H1 (cell line): ENCODE results near the gene MAST1. TPM values are rescaled to one million over a fixed set of nuclear protein-coding genes. Genes with fewer than 3 reads are reported as not detected.

ENCODE experiments used
- CTCF ChIA-PET: fragments of 300-600 bp; sonication (Branson Sonifier 250); formaldehyde crosslinking; loops from one replicate; lab custom pipeline; 2021; ENCODE audit not compliant: partially characterized antibody; lab: Charles Lee
- POLR2A ChIA-PET: fragments of 300-600 bp; sonication (Branson Sonifier 250); formaldehyde crosslinking; loops from one replicate; lab custom pipeline; 2021; ENCODE audit warnings: inconsistent platforms; ENCODE audit not compliant: partially characterized antibody; lab: Charles Lee
- DNase-seq, 2 experiments: peaks; one replicate each; pipeline versions ENCODE4 v3.0.0 to v3.0.0-alpha.2; 2010 to 2022; ENCODE audit warnings: low spot score in 2 of 2, low read depth in 1 of 2, mixed read lengths in 1 of 2
- FAIRE-seq: peaks from 2 replicates; lab custom pipeline; 2011; peaks lifted over from hg19 to GRCh38; lab: Jason Lieb, UNC
- H2AFZ ChIP-seq: 2 replicates; pipeline ENCODE4 v1.8.1; 2012; ENCODE audit warnings: low read length, inconsistent platforms
- H2AK5ac ChIP-seq: 2 replicates; pipeline ENCODE4 v1.6.1; 2013; ENCODE audit warnings: low read depth, low read length
- H2BK120ac ChIP-seq: replicated peaks from 2 replicates; pipeline ENCODE3; 2013; ENCODE audit warnings: low read depth, low read length, inconsistent platforms
- H2BK12ac ChIP-seq: 2 replicates; pipeline ENCODE4 v1.6.1; 2013; ENCODE audit warnings: low read depth, low read length
- H2BK15ac ChIP-seq: 2 replicates; pipeline ENCODE4 v1.6.1; 2013; ENCODE audit warnings: low read length
- H2BK20ac ChIP-seq: 2 replicates; pipeline ENCODE4 v1.6.1; 2013; ENCODE audit warnings: low read length
- H2BK5ac ChIP-seq: 2 replicates; pipeline ENCODE4 v1.6.1; 2013; ENCODE audit warnings: low read depth, low read length
- H3K14ac ChIP-seq: 2 replicates; pipeline ENCODE4 v1.6.1; 2013; ENCODE audit warnings: inconsistent platforms; ENCODE audit not compliant: insufficient read length
- H3K18ac ChIP-seq: 2 replicates; pipeline ENCODE4 v1.6.1; 2013; ENCODE audit warnings: low read length; ENCODE audit errors: extremely low read depth
- H3K23ac ChIP-seq: 2 replicates; pipeline ENCODE4 v1.6.1; 2013; ENCODE audit warnings: inconsistent platforms; ENCODE audit not compliant: insufficient read length
- H3K23me2 ChIP-seq: 2 replicates; pipeline ENCODE4 v1.6.1; 2013; ENCODE audit warnings: low read depth, low read length
- H3K27ac ChIP-seq: 2 replicates; pipeline ENCODE4 v1.6.1; 2011; ENCODE audit warnings: low read depth, low read length, inconsistent platforms
- H3K27me3 ChIP-seq, 4 experiments: replicated peaks in 1 of 4; 1 replicate in 1 of 4; 2 replicates in 3 of 4; pipeline versions ENCODE4 v1.6.1 to v1.8.1; 2011 to 2013; ENCODE audit warnings: low read length in 3 of 4, mild to moderate bottlenecking in 3 of 4, inconsistent platforms in 2 of 4, mixed read lengths in 2 of 4, moderate library complexity in 1 of 4; ENCODE audit not compliant: control insufficient read depth in 3 of 4, insufficient read depth in 3 of 4; ENCODE audit errors: extremely low read depth in 1 of 4
- H3K36me3 ChIP-seq, 4 experiments: 2 replicates each; pipeline versions ENCODE4 v1.6.1 to v1.8.1; 2011 to 2013; ENCODE audit warnings: mild to moderate bottlenecking in 4 of 4, low read length in 3 of 4, moderate library complexity in 2 of 4, control low read depth in 1 of 4, inconsistent platforms in 1 of 4; ENCODE audit not compliant: insufficient read depth in 4 of 4, control insufficient read depth in 2 of 4
- H3K4ac ChIP-seq: replicated peaks from 2 replicates; pipeline ENCODE3; 2013; ENCODE audit warnings: low read length, low read depth, mixed read lengths, inconsistent platforms; ENCODE audit not compliant: insufficient read length
- H3K4me1 ChIP-seq, 4 experiments: replicated peaks in 1 of 4; 1 replicate in 1 of 4; 2 replicates in 3 of 4; pipeline versions ENCODE4 v1.6.1 to v1.8.1; 2011 to 2013; ENCODE audit warnings: low read length in 3 of 4, inconsistent platforms in 2 of 4, mixed read lengths in 1 of 4; ENCODE audit not compliant: insufficient read depth in 4 of 4, control insufficient read depth in 3 of 4
- H3K4me2 ChIP-seq, 2 experiments: 2 replicates each; pipeline versions ENCODE4 v1.6.1 to v1.8.1; 2011 to 2013; ENCODE audit warnings: low read depth in 2 of 2, low read length in 2 of 2, control low read depth in 1 of 2, inconsistent platforms in 1 of 2, mild to moderate bottlenecking in 1 of 2; ENCODE audit not compliant: insufficient read depth in 1 of 2
- H3K4me3 ChIP-seq, 4 experiments: fragments of 200-600, 300-600 bp in 1 of 4; sonication (generic), shearing (Covaris generic), sonication (Bioruptor Twin) in 1 of 4; 2 replicates each; pipeline versions ENCODE4 v1.5.1 to v1.8.1; 2011 to 2016; ENCODE audit warnings: low read length in 4 of 4, low read depth in 3 of 4, control low read depth in 2 of 4, inconsistent platforms in 2 of 4, mild to moderate bottlenecking in 2 of 4, mixed read lengths in 1 of 4, moderate library complexity in 1 of 4; ENCODE audit not compliant: insufficient read depth in 2 of 4; ENCODE audit errors: extremely low read depth in 1 of 4
- H3K56ac ChIP-seq: replicated peaks from 2 replicates; pipeline ENCODE3; 2013; ENCODE audit warnings: low read depth, mild to moderate bottlenecking, mixed read lengths, low read length, inconsistent platforms; ENCODE audit not compliant: insufficient read length
- H3K79me1 ChIP-seq: 2 replicates; pipeline ENCODE4 v1.6.1; 2013; ENCODE audit warnings: low read depth, low read length, control low read depth
- H3K79me2 ChIP-seq, 2 experiments: 2 replicates each; pipeline versions ENCODE4 v1.6.1 to v1.8.1; 2012 to 2013; ENCODE audit warnings: low read length in 2 of 2, mild to moderate bottlenecking in 2 of 2, inconsistent platforms in 1 of 2; ENCODE audit not compliant: insufficient read depth in 2 of 2, control insufficient read depth in 1 of 2
- H3K9ac ChIP-seq, 4 experiments: replicated peaks in 1 of 4; 1 replicate in 1 of 4; 2 replicates in 3 of 4; pipeline versions ENCODE4 v1.6.1 to v1.8.1; 2011 to 2013; ENCODE audit warnings: low read depth in 3 of 4, low read length in 3 of 4, control low read depth in 2 of 4, mild to moderate bottlenecking in 2 of 4, moderate library complexity in 2 of 4, inconsistent platforms in 1 of 4; ENCODE audit errors: extremely low read depth in 1 of 4
- H3K9me3 ChIP-seq, 2 experiments: 2 replicates each; pipeline versions ENCODE4 v1.6.1 to v1.8.1; 2012 to 2013; ENCODE audit warnings: mild to moderate bottlenecking in 2 of 2, moderate library complexity in 2 of 2, control low read depth in 1 of 2, inconsistent platforms in 1 of 2, low read depth in 1 of 2, low read length in 1 of 2, mixed read lengths in 1 of 2; ENCODE audit not compliant: insufficient read depth in 2 of 2
- H4K20me1 ChIP-seq, 2 experiments: replicated peaks in 1 of 2; 2 replicates each; pipeline versions ENCODE3 to v1.8.1; 2011 to 2013; ENCODE audit warnings: inconsistent platforms in 2 of 2, low read length in 2 of 2, mild to moderate bottlenecking in 1 of 2; ENCODE audit not compliant: insufficient read depth in 2 of 2, control insufficient read depth in 1 of 2
- H4K5ac ChIP-seq: 2 replicates; pipeline ENCODE4 v1.6.1; 2013; ENCODE audit warnings: low read length, low read depth, mixed read lengths, inconsistent platforms; ENCODE audit not compliant: insufficient read length
- H4K8ac ChIP-seq: 2 replicates; pipeline ENCODE4 v1.8.0; 2013; ENCODE audit warnings: mild to moderate bottlenecking, moderate library complexity, low read length, inconsistent platforms; ENCODE audit not compliant: insufficient read depth; ENCODE audit errors: extremely low read depth
- H4K91ac ChIP-seq: replicated peaks from 2 replicates; pipeline ENCODE3; 2013; ENCODE audit warnings: low read length, mixed read lengths, inconsistent platforms; ENCODE audit not compliant: insufficient read length
- CHD1 ChIP-seq: IDR thresholded peaks from 2 replicates; pipeline ENCODE4 v1.6.1; 2012; ENCODE audit warnings: low read depth, low read length, improper control_type of control experiment
- CTBP2 ChIP-seq: IDR thresholded peaks from 2 replicates; pipeline ENCODE4 v1.7.0; 2011; ENCODE audit warnings: borderline replicate concordance, mild to moderate bottlenecking, moderate library complexity, mixed read lengths, low read length; ENCODE audit not compliant: insufficient read depth, insufficient read length
- JUN ChIP-seq: IDR thresholded peaks from 2 replicates; pipeline ENCODE4 v1.6.1; 2011; ENCODE audit warnings: low read depth, mild to moderate bottlenecking, improper control_type of control experiment, low read length
- KDM4A ChIP-seq: IDR thresholded peaks from one replicate; pipeline ENCODE4 v1.7.1; 2012; ENCODE audit warnings: low read depth, mild to moderate bottlenecking, moderate library complexity, low read length, inconsistent platforms; ENCODE audit not compliant: severe bottlenecking
- MAX ChIP-seq: IDR thresholded peaks from 2 replicates; pipeline ENCODE4 v1.6.1; 2012; ENCODE audit warnings: inconsistent platforms
- NRF1 ChIP-seq: IDR thresholded peaks from 2 replicates; pipeline ENCODE4 v1.6.1; 2011; ENCODE audit warnings: mild to moderate bottlenecking, low read depth, low read length, improper control_type of control experiment
- RBBP5 ChIP-seq: IDR thresholded peaks from 2 replicates; pipeline ENCODE4 v1.7.1; 2012; ENCODE audit warnings: low read depth, mild to moderate bottlenecking, inconsistent platforms, low read length, moderate library complexity, borderline replicate concordance
- SIN3A ChIP-seq, 2 experiments: IDR thresholded peaks in 1 of 2; conservative IDR thresholded peaks in 1 of 2; 2 replicates each; pipeline ENCODE4 v1.6.1; 2011 to 2012; ENCODE audit warnings: low read length in 2 of 2, improper control_type of control experiment in 1 of 2, low read depth in 1 of 2, mild to moderate bottlenecking in 1 of 2
- SP4 ChIP-seq: IDR thresholded peaks from 2 replicates; pipeline ENCODE4 v1.6.1; 2012; ENCODE audit warnings: low read length, inconsistent platforms
- ZNF274 ChIP-seq: IDR thresholded peaks from 2 replicates; pipeline ENCODE4 v1.7.0; 2012; ENCODE audit warnings: low read length, borderline replicate concordance; ENCODE audit errors: extremely low read depth
- WGBS, 2 experiments: shearing (Covaris generic) in 1 of 2; methylation state at CpG; one replicate each; pipeline versions ENCODE4 v1.1.6 to v1.1.7; 2013 to 2015; ENCODE audit warnings: low lambda C conversion rate in 2 of 2, mixed read lengths in 2 of 2, inconsistent platforms in 1 of 2, low coverage in 1 of 2, missing lambda C conversion rate in 1 of 2; ENCODE audit not compliant: insufficient replicate concordance in 2 of 2, insufficient coverage in 1 of 2, insufficient read length in 1 of 2; ENCODE audit errors: extremely low coverage in 1 of 2, missing lambda C conversion rate in 1 of 2; 5-methylcytosine and 5-hydroxymethylcytosine counted together
- polyA plus RNA-seq, 7 experiments: library from polyadenylated mRNA; depleted of rRNA in 3 of 7; stranded (reverse) in 5 of 7; unstranded in 2 of 7; fragments of >200 nt in 5 of 7; fragments of 200-250 nt in 2 of 7; gene quantifications; 1 replicate in 5 of 7; 2 replicates in 1 of 7; 4 replicates in 1 of 7; pipeline versions ENCODE4 v1.2.1 to v1.2.3, GENCODE V29; 2011 to 2013; ENCODE audit warnings: missing spikeins in 2 of 7, mixed read lengths in 2 of 7
- total RNA-seq: library from RNA; stranded (reverse); fragmentation: NEBNext Ultra II Directional; extraction: Animal tissue kit (Norgen Biotek cat#: 25700); gene quantifications from 2 replicates; pipeline ENCODE4 v1.2.1, GENCODE V29; 2021

MAST1 gene
- total and polyA plus RNA-seq, 2 of the 8 experiments (the other 6 are each of a cell fraction or from before 2014, with no cell fraction given): 15.6 to 28.3 TPM

- Histone ChIP-seq H2BK15ac (no peak within 1 kb of the TSS), H4K20me1 (peaks cover 3 to 8% of the 10 kb centered on the region in 2 experiments), H2BK12ac (peak within 1 kb of the TSS; percentile 60), H2AFZ (no peak within 1 kb of the TSS), H3K27me3 (peaks cover 0 to 9% (median 4%) of the 10 kb centered on the region in 4 experiments; a peak in 4 of 7 replicates), H4K8ac (peak within 1 kb of the TSS; percentile 94), H3K4me2 (peak within 1 kb of the TSS; percentile 78 to 96), H2BK20ac (no peak within 1 kb of the TSS), H3K4me1 (peaks cover 0 to 6% (median 5%) of the 10 kb centered on the region in 4 experiments; a peak in 4 of 7 replicates), H3K18ac (peak within 1 kb of the TSS; percentile 11), H3K79me1 (peaks cover 6% of the 10 kb centered on the region; the same call in 1 of the 2 replicates), H4K5ac (peak within 1 kb of the TSS; percentile 69), H3K23me2 (peaks cover 11% of the 10 kb centered on the region; the same call in 1 of the 2 replicates), H3K79me2 (peaks cover 0 to 12% of the 10 kb centered on the region in 2 experiments; a peak in 1 of 4 replicates), H3K27ac (peak within 1 kb of the TSS; percentile 82), H2BK120ac (no peak within 1 kb of the TSS), H3K4me3 (peak within 1 kb of the TSS; percentile 81 to 98 (median 92)), H3K9me3 (no peaks in the 10 kb centered on the region), H2AK5ac (no peak within 1 kb of the TSS), H3K36me3 (peaks cover 8 to 19% (median 13%) of the 10 kb centered on the region in 4 experiments), H3K4ac (peak within 1 kb of the TSS; percentile 81), H3K56ac (no peak within 1 kb of the TSS), H3K9ac (peak within 1 kb of the TSS; percentile 76 to 90 (median 82)), H3K23ac (no peak within 1 kb of the TSS), H3K14ac (no peak within 1 kb of the TSS), H4K91ac (peak within 1 kb of the TSS; percentile 42), H2BK5ac (peak within 1 kb of the TSS; percentile 81)
- FAIRE-seq (peak; percentile 94), DNase-seq (peak; percentile 95 to 98)
- ChIA-PET POLR2A (interaction anchor here (0.5 to 10.5 kb wide), 36 partner anchors 9 to 1655 kb away, joined by 3 to 110 read pairs (median 4); partner anchors contain the start of genes CALR, DNASE2, FARSA and GADD45GIP1), CTCF (interaction anchor here (0.6 to 1.6 kb wide), 9 partner anchors 10 to 199 kb away, joined by 3 to 6 read pairs (median 3); no protein-coding TSS in a partner anchor)
- 1% methylated on average over 49 of the region's 49 CpGs; no CpG with 5 or more reads in 1 of the 2 experiments for WGBS, 2 experiments
- no peak for TF ChIP-seq ZNF274
- TF ChIP-seq SP4: peak; percentile 89
- peak; percentile 69 for TF ChIP-seq MAX
- peak in 1 of 2 experiments; percentile 91; a peak in 1 of 4 replicates for TF ChIP-seq SIN3A (conservative IDR thresholded peaks at IDR 0.05 in 1 of 2, IDR thresholded peaks at IDR 0.05 in 1 of 2; ENCODE audit: low read depth in 1 of 2, low read length in 2 of 2)
- peak; percentile 54 for TF ChIP-seq KDM4A
- no peak for TF ChIP-seq JUN
- TF ChIP-seq RBBP5: no peak
- no peak for TF ChIP-seq NRF1
- no peak for TF ChIP-seq CTBP2
- TF ChIP-seq CHD1: no peak
Measured at GRCh38 chr19:12890787-12891552, 52.7 kb downstream of the MAST1 start, which contains the start of gene GCDH. TSS of gene GCDH (plus strand) at chr19:12891160. CDS start at chr19:12891305, 145 bp downstream.
